ENCODE measurements around the gene NYAP1.

The NYAP1 gene

DNA sequence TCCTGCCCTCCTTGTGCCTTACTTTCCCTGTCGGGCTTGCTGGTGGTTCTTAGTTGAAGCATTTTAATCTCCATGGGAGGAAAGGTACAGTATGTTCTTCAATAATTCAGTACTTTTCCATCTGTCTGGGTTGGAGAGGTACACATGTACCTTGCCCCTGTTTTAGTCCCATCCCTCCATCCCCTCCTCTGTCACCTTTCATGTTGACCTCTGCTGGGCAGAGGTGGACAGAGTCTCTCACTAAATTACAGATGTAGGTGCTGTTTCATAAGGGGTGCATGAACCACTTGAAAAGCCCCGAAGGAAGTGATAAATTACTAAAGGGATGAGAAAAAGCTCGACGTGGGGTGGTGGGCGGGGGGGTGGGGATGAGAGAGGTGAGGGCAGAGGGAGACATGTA lies 60.7 kb downstream of the NYAP1 start:
- TF ChIP-seq, protein P1, sequence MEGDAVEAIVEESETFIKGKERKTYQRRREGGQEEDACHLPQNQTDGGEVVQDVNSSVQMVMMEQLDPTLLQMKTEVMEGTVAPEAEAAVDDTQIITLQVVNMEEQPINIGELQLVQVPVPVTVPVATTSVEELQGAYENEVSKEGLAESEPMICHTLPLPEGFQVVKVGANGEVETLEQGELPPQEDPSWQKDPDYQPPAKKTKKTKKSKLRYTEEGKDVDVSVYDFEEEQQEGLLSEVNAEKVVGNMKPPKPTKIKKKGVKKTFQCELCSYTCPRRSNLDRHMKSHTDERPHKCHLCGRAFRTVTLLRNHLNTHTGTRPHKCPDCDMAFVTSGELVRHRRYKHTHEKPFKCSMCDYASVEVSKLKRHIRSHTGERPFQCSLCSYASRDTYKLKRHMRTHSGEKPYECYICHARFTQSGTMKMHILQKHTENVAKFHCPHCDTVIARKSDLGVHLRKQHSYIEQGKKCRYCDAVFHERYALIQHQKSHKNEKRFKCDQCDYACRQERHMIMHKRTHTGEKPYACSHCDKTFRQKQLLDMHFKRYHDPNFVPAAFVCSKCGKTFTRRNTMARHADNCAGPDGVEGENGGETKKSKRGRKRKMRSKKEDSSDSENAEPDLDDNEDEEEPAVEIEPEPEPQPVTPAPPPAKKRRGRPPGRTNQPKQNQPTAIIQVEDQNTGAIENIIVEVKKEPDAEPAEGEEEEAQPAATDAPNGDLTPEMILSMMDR (IDR thresholded peaks at IDR 0.05) = no peak

All from LNCAP (cell line).